Measurements from ENCODE around the gene FARP2. TPM values are rescaled to one million over a fixed set of nuclear protein-coding genes. Genes with fewer than 3 reads are reported as not detected.

FARP2 gene
- total and polyA plus RNA-seq, 2 of the 13 experiments (the other 11 are each of a cell fraction or from before 2014, with no cell fraction given) = 28.0 to 45.4 TPM

GRCh38 chr2:241508240-241509154 lies 152.4 kb downstream of the FARP2 start, which contains the start of gene STK25 (continued):
- TF ChIP-seq MIXL1 (CRISPR knock-in tag; IDR thresholded peaks at IDR 0.05) = peak; percentile 91
- peak; percentile 86 for TF ChIP-seq TEF (CRISPR knock-in tag; IDR thresholded peaks at IDR 0.05)
- TF ChIP-seq ZNF784 (CRISPR knock-in tag; IDR thresholded peaks at IDR 0.05; ENCODE audit: borderline replicate concordance) = peak; percentile 98
- peak; percentile 99 for TF ChIP-seq SALL1 (CRISPR knock-in tag; IDR thresholded peaks at IDR 0.05)
- TF ChIP-seq ZNF670 (CRISPR knock-in tag; IDR thresholded peaks at IDR 0.05; ENCODE audit: borderline replicate concordance) = peak; percentile 94; the same call in 1 of the 2 replicates
- TF ChIP-seq PRDM15 (CRISPR knock-in tag; IDR thresholded peaks at IDR 0.05) = peak; percentile 38; the same call in 1 of the 2 replicates
- TF ChIP-seq RXRA (CRISPR knock-in tag; IDR thresholded peaks at IDR 0.05) = peak; percentile 90
- no peak for TF ChIP-seq ZKSCAN1 (IDR thresholded peaks at IDR 0.05; ENCODE audit: low read length)
- no peak for TF ChIP-seq ASH2L (IDR thresholded peaks at IDR 0.05; ENCODE audit: insufficient read length, low read depth, low read length)
- TF ChIP-seq ZNF513 (CRISPR knock-in tag; conservative IDR thresholded peaks at IDR 0.05) = peak; percentile 92; the same call in 1 of the 2 replicates
- peak; percentile 93; the same call in 1 of the 2 replicates for TF ChIP-seq ZFP90 (CRISPR knock-in tag; IDR thresholded peaks at IDR 0.05; ENCODE audit: borderline replicate concordance)
- TF ChIP-seq CEBPB (IDR thresholded peaks at IDR 0.05; ENCODE audit: borderline replicate concordance, low read depth, low read length) = no peak
- TF ChIP-seq HMG20B (CRISPR knock-in tag; conservative IDR thresholded peaks at IDR 0.05) = peak; percentile 69
- peak; percentile 63; the same call in 1 of the 2 replicates for TF ChIP-seq ZNF296 (CRISPR knock-in tag; conservative IDR thresholded peaks at IDR 0.05)
- TF ChIP-seq IRF9 (CRISPR knock-in tag; IDR thresholded peaks at IDR 0.05; ENCODE audit: borderline replicate concordance) = peak; percentile 99; the same call in 1 of the 2 replicates
- peak; percentile 98 for TF ChIP-seq NFKB2 (CRISPR knock-in tag; IDR thresholded peaks at IDR 0.05; ENCODE audit: borderline replicate concordance)
- TF ChIP-seq ATM (IDR thresholded peaks at IDR 0.05; ENCODE audit: borderline replicate concordance) = no peak

All from HepG2 (cell line).